PC-9 (cell line): Measurements from ENCODE around the gene LRFN2. TPM values are rescaled to one million over a fixed set of nuclear protein-coding genes. Genes with fewer than 3 reads are reported as not detected.

Experiments
- BruUV-seq: library from RNA; stranded (reverse); fragments of 400-500 nt; replicated peaks from 2 replicates; lab custom pipeline; 2021; lab: Mats Ljungman, UMichigan
- CTCF ChIA-PET: fragments of 300-600 bp; sonication (Branson Sonifier 250); formaldehyde crosslinking; loops from one replicate; lab custom pipeline; 2022; ENCODE audit warnings: antibody characterized with exemption; lab: Charles Lee
- POLR2A ChIA-PET: fragments of 300-600 bp; sonication (Branson Sonifier 250); formaldehyde crosslinking; loops from one replicate; lab custom pipeline; 2022; ENCODE audit warnings: antibody characterized with exemption; ENCODE audit not compliant: unreplicated experiment; lab: Charles Lee
- DNase-seq, 2 experiments: peaks; one replicate each; pipeline versions ENCODE4 v3.0.0 to v3.0.0-alpha.2; 2015 to 2022; ENCODE audit warnings: mixed read lengths in 1 of 2
- H2AFZ ChIP-seq: fragments of 200-600 bp; sonication (generic); 2 replicates; pipeline ENCODE4 v1.8.1; 2017; ENCODE audit warnings: antibody characterized with exemption
- H3F3A ChIP-seq: fragments of 200-600 bp; sonication (generic); 2 replicates; pipeline ENCODE4 v1.8.1; 2017; ENCODE audit warnings: antibody characterized with exemption, mild to moderate bottlenecking, low read depth; ENCODE audit not compliant: insufficient read depth
- H3K27ac ChIP-seq: fragments of 200-600 bp; sonication (generic); 2 replicates; pipeline ENCODE4 v1.6.1; 2016; ENCODE audit warnings: mixed run types
- H3K27me3 ChIP-seq: fragments of 200-600 bp; sonication (generic); 2 replicates; pipeline ENCODE4 v1.6.1; 2016; ENCODE audit warnings: low read depth, mixed run types; ENCODE audit not compliant: insufficient read depth
- H3K36me3 ChIP-seq: fragments of 200-600 bp; sonication (generic); 2 replicates; pipeline ENCODE4 v1.6.1; 2016; ENCODE audit warnings: low read depth, mixed run types
- H3K4me1 ChIP-seq: fragments of 200-600 bp; sonication (generic); replicated peaks from 2 replicates; pipeline ENCODE4 v1.6.1; 2016; ENCODE audit warnings: mixed run types; ENCODE audit not compliant: insufficient read depth
- H3K4me2 ChIP-seq: fragments of 200-600 bp; sonication (generic); 2 replicates; pipeline ENCODE4 v1.6.1; 2017; ENCODE audit warnings: mixed run types
- H3K4me3 ChIP-seq: fragments of 200-600 bp; sonication (generic); 2 replicates; pipeline ENCODE4 v1.6.1; 2016; ENCODE audit warnings: mixed run types
- H3K79me2 ChIP-seq: fragments of 200-600 bp; sonication (generic); 2 replicates; pipeline ENCODE4 v1.6.1; 2017; ENCODE audit warnings: low read depth, mixed run types
- H3K9me2 ChIP-seq: fragments of 200-600 bp; sonication (generic); 2 replicates; pipeline ENCODE4 v1.8.1; 2017; ENCODE audit warnings: mild to moderate bottlenecking; ENCODE audit not compliant: insufficient read depth
- H3K9me3 ChIP-seq: fragments of 200-600 bp; sonication (generic); 2 replicates; pipeline ENCODE4 v1.8.1; 2016; ENCODE audit warnings: low read depth; ENCODE audit not compliant: insufficient read depth
- H4K20me1 ChIP-seq: fragments of 200-600 bp; sonication (generic); 2 replicates; pipeline ENCODE4 v1.8.1; 2017; ENCODE audit not compliant: insufficient read depth
- CTCF ChIP-seq: fragments of 200-600 bp; sonication (generic); conservative IDR thresholded peaks from 2 replicates; pipeline ENCODE4 v1.6.1; 2017; ENCODE audit warnings: mixed run types, antibody characterized with exemption, mild to moderate bottlenecking, moderate library complexity
- EZH2 ChIP-seq: fragments of 200-600 bp; sonication (generic); IDR thresholded peaks from 2 replicates; pipeline ENCODE4 v1.8.0; 2017; ENCODE audit warnings: antibody characterized with exemption, low read depth
- intact Hi-C: fragments of 100-400 bp; cut with micrococcal nuclease; formaldehyde crosslinking; loops from one replicate; pipeline ENCODE4 v1.10.0; 2022; ENCODE audit not compliant: unreplicated experiment
- total RNA-seq: library from RNA; stranded (reverse); gene quantifications from 2 replicates; pipeline ENCODE4 v1.2.3, GENCODE V29; 2021

Gene LRFN2
- total RNA-seq, 1 experiment from 2014 or later = not detected

- Histone ChIP-seq H3K27me3 (peaks cover 16% of the 10 kb centered on the region; the same call in 1 of the 2 replicates), H2AFZ (no peak overlapping the region), H3K4me2 (no peak overlapping the region), H3K4me3 (no peak overlapping the region), H3K36me3 (no peaks in the 10 kb centered on the region), H3F3A (no peaks in the 10 kb centered on the region), H3K79me2 (no peaks in the 10 kb centered on the region), H3K9me3 (no peaks in the 10 kb centered on the region), H3K4me1 (no peaks in the 10 kb centered on the region), H4K20me1 (no peaks in the 10 kb centered on the region), H3K27ac (no peak overlapping the region), H3K9me2 (no peaks in the 10 kb centered on the region)
- TF ChIP-seq EZH2 (no peak), CTCF (no peak)
- ChIA-PET POLR2A (no interaction called here), CTCF (no interaction called here)
- BruUV-seq = no TSS peak
- intact Hi-C loops = no loop called here
- no peak for DNase-seq
These were observed 12.4 kb upstream of the LRFN2 start for GRCh38 chr6:40599555-40599954.

- intact Hi-C loops = no loop called here
- DNase-seq = no peak
- Histone ChIP-seq H3K4me2 (no peak overlapping the region), H2AFZ (no peak overlapping the region), H3K9me3 (no peaks in the 10 kb centered on the region), H3F3A (no peaks in the 10 kb centered on the region), H3K27ac (no peak overlapping the region), H3K4me1 (no peaks in the 10 kb centered on the region), H3K4me3 (no peak overlapping the region), H3K27me3 (peaks cover 20% of the 10 kb centered on the region; the same call in 1 of the 2 replicates), H3K36me3 (no peaks in the 10 kb centered on the region), H3K9me2 (no peaks in the 10 kb centered on the region), H3K79me2 (no peaks in the 10 kb centered on the region), H4K20me1 (no peaks in the 10 kb centered on the region)
- ChIA-PET CTCF (no interaction called here), POLR2A (no interaction called here)
- BruUV-seq = no TSS peak
- no peak for TF ChIP-seq EZH2
- TF ChIP-seq CTCF = no peak
These were observed 11.4 kb upstream of the LRFN2 start for GRCh38 chr6:40598516-40598915.

GRCh38 chr6:40597301-40597700 is 10.1 kb upstream of the LRFN2 start:
- ChIA-PET POLR2A (no interaction called here), CTCF (no interaction called here)
- no peaks in the 10 kb centered on the region for H3F3A ChIP-seq
- no peaks in the 10 kb centered on the region for H3K36me3 ChIP-seq
- no peaks in the 10 kb centered on the region for H3K9me2 ChIP-seq
- H3K27ac ChIP-seq = no peak overlapping the region
- H3K4me3 ChIP-seq = no peak overlapping the region
- TF ChIP-seq CTCF = no peak
- no peak for TF ChIP-seq EZH2
- H4K20me1 ChIP-seq = no peaks in the 10 kb centered on the region
- DNase-seq = no peak
- H3K4me2 ChIP-seq = no peak overlapping the region
- H3K79me2 ChIP-seq = no peaks in the 10 kb centered on the region
- H3K4me1 ChIP-seq = no peaks in the 10 kb centered on the region
- H3K9me3 ChIP-seq = no peaks in the 10 kb centered on the region
- H3K27me3 ChIP-seq = peaks cover 19% of the 10 kb centered on the region; the same call in 1 of the 2 replicates
- no peak overlapping the region for H2AFZ ChIP-seq
- intact Hi-C loops = no loop called here
- no TSS peak for BruUV-seq
